Heart right ventricle (tissue), 16 donors: Measurements from ENCODE around the gene DCUN1D1. TPM values are rescaled to one million over a fixed set of nuclear protein-coding genes. Genes with fewer than 3 reads are reported as not detected.
A peak's percentile ranks its signal among the peaks of the same experiment; 100 is the strongest.

Source experiments
- ATAC-seq, 8 donors: fragments of 200-7000 bp; cut with Tn5 transposase; one replicate each; pipeline ENCODE4 v1.9.1; 2020; ENCODE audit warnings: mild to moderate bottlenecking in 8 of 8, moderate library complexity in 8 of 8, moderate number of reproducible peaks in 1 of 8
- DNase-seq, 2 donors: peaks; one replicate each; pipeline ENCODE4 v3.0.0-alpha.2; 2020
- H3K27ac ChIP-seq, 10 donors: fragments of 200-600 bp; sonication (generic) in 2 of 10; one replicate each; pipeline versions ENCODE4 v1.5.0 to v1.8.0; 2020 to 2022; ENCODE audit warnings: mild to moderate bottlenecking in 3 of 10
- H3K27me3 ChIP-seq, 7 donors: fragments of 200-600 bp; one replicate each; pipeline ENCODE4 v1.8.0; 2021 to 2022; ENCODE audit warnings: mild to moderate bottlenecking in 2 of 7
- H3K36me3 ChIP-seq, 9 donors: fragments of 200-600 bp; sonication (generic) in 1 of 9; one replicate each; pipeline versions ENCODE4 v1.5.0 to v1.8.0; 2020 to 2022; ENCODE audit warnings: mild to moderate bottlenecking in 2 of 9
- H3K4me1 ChIP-seq, 9 donors: fragments of 200-600 bp; sonication (generic) in 1 of 9; one replicate each; pipeline versions ENCODE4 v1.5.0 to v1.8.0; 2020 to 2022; ENCODE audit warnings: mild to moderate bottlenecking in 4 of 9
- H3K4me3 ChIP-seq, 10 donors: fragments of 200-600 bp; sonication (generic) in 2 of 10; one replicate each; pipeline versions ENCODE4 v1.5.0 to v1.8.0; 2020 to 2022; ENCODE audit warnings: mild to moderate bottlenecking in 7 of 10, moderate library complexity in 2 of 10
- H3K9me3 ChIP-seq, 11 donors: fragments of 200-600 bp in 10 of 11; sonication (generic) in 2 of 11; one replicate each; pipeline versions ENCODE4 v1.5.0 to v1.8.0; 2013 to 2022; ENCODE audit warnings: mild to moderate bottlenecking in 2 of 11, control low read depth in 1 of 11, moderate library complexity in 1 of 11
- CTCF ChIP-seq, 9 donors: fragments of 200-600 bp; sonication (generic) in 2 of 9; IDR thresholded peaks; one replicate each; pipeline versions ENCODE4 v1.5.0 to v1.8.0; 2021 to 2022; ENCODE audit warnings: antibody characterized with exemption in 9 of 9, mild to moderate bottlenecking in 5 of 9, moderate library complexity in 1 of 9
- WGBS, 2 donors: extraction: QIAGEN DNeasy Blood & Tissue Kit; methylation state at CpG; one replicate each; pipeline ENCODE4 v1.1.7; 2013; ENCODE audit warnings: inconsistent platforms in 1 of 2; 5-methylcytosine and 5-hydroxymethylcytosine counted together
- intact Hi-C, 10 donors: fragments of 100-400 bp; cut with DNase I; formaldehyde crosslinking; loops; one replicate each; pipeline versions ENCODE4 v1.11.1 to v1.14.2; 2022
- polyA plus RNA-seq, 2 donors: library from polyadenylated mRNA; stranded (reverse); fragments of 200-250 nt; gene quantifications; one replicate each; pipeline ENCODE4 v1.2.3, GENCODE V29; 2013
- total RNA-seq, 10 donors: library from RNA; stranded (reverse); fragmentation: NEBNext Ultra II Directional in 3 of 10; extraction: Animal tissue kit (Norgen Biotek cat#: 25700) in 3 of 10; gene quantifications; one replicate each; pipeline versions ENCODE4 v1.2.1 to v1.2.4, GENCODE V29; 2021 to 2023
- donor health status: Arrhythmogenic right ventricular cardiomyopathy.
- donor health status: ischemic (EF 13 %, LVEDD 7.1; RV severe dilation, severe dysfunction).
- donor health status: healthy with polysubstance abuse.
- donor health status: DM: no; HTN: yes; CAD: no.
- donor health status: DM: no; HTN: no; CAD: no.
- donor health status: ischemic (EF 25% LVEDD 6.9; RV normal size, moderate dysfunction).
- donor health status: ischemic (EF 25% LVEDD 5.7; RV mildly dilated, moderate dysfunction).
- donor health status: healthy.
- donor health status: DM: yes; HTN: yes; CAD: no.
- donor health status: Ischemic cardiomyopathy.
- donor health status: ischemic (EF 35%, LVEDD 5.7; RV mildly dilated, moderate dysfunction).
- donor health status: nonischemic (EF 11% LVEDD 7.7; RV severe dilation, severe dysfunction).
- donor health status: DM: yes; HTN: yes; CAD: no.
- donor health status: PGD.
- donor health status: ischemic (EF 29% LVEDD 5.4; RV normal size, mild dysfunction).
- donor health status: nonischemic (EF 23%, LVEDD 6.1; RV moderate dilation, normal function).

DCUN1D1 gene
- total and polyA plus RNA-seq, 12 donors: 7.9 to 45.2 (median 35.5) TPM

- H3K9me3 ChIP-seq: no peaks in the 10 kb centered on the region
- peak in 1 of 2 donors; percentile 21 for DNase-seq
- peak; percentile 13 to 40 (median 26) for ATAC-seq
- no peaks in the 10 kb centered on the region for H3K36me3 ChIP-seq
- no peaks in the 10 kb centered on the region for H3K27me3 ChIP-seq
- H3K4me3 ChIP-seq: peak overlapping the region; percentile 76 to 98 (median 95)
- H3K27ac ChIP-seq: peak overlapping the region; percentile 74 to 95 (median 90)
- no peak for TF ChIP-seq CTCF (IDR thresholded peaks at IDR 0.05)
- intact Hi-C loops: loop anchor here in 1 of 10 donors (5.0 kb wide), 1 partner anchor 187 kb away; the partner anchor contains the start of gene ATP11B
- WGBS, 2 donors: 0 to 1% methylated on average over 23 to 29 of the region's 29 CpGs
- peaks cover 0 to 26% (median 24%) of the 10 kb centered on the region in 9 donors for H3K4me1 ChIP-seq
These were observed 605 bp downstream of the DCUN1D1 start for GRCh38 chr3:182979674-182980191.

DNA sequence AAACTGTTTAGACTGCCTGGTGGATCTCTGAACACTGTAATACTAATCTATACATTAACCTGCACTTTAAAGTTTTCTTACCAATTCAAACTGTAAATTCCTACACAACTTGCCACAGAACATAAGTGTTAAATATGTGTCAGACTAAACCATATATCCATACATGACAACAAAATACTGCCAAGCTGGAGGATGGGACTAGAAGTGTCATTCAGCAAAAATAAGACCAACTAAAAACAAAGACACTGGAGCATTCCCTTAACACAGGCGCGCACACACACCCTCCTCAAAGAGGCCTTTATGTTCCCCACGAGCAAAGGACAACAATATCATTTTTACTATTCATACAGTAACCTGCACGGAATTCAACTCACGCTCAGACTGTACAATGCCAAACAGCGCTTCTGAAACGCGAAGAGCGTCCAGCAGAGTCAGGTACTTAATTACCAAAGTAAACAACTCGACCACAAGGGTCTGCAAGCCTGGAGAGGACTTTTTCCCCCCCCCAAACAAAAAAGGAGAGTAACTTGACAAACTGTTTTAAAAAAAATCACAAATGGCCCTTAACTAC lies 1.1 kb downstream of the DCUN1D1 start:
- peak overlapping the region in 7 of 10 donors; percentile 82 to 95 (median 91) for H3K27ac ChIP-seq
- no peaks in the 10 kb centered on the region for H3K27me3 ChIP-seq
- peak overlapping the region; percentile 76 to 98 (median 95) for H3K4me3 ChIP-seq
- ATAC-seq (peak in 1 of 8 donors; percentile 23), DNase-seq (no peak)
- peaks cover 0 to 28% (median 24%) of the 10 kb centered on the region in 9 donors for H3K4me1 ChIP-seq
- TF ChIP-seq CTCF (IDR thresholded peaks at IDR 0.05): no peak
- 1 to 3% methylated on average over 10 of the region's 10 CpGs for WGBS, 2 donors
- no peaks in the 10 kb centered on the region for H3K36me3 ChIP-seq
- no peaks in the 10 kb centered on the region for H3K9me3 ChIP-seq
- intact Hi-C loops: loop anchor here in 1 of 10 donors (5.0 kb wide), 1 partner anchor 187 kb away; the partner anchor contains the start of gene ATP11B

GRCh38 chr3:182978387-182978786 lies 2.0 kb downstream of the DCUN1D1 start:
- WGBS, 2 donors: 70 to 72% methylated on average over 5 of the region's 5 CpGs
- H3K4me3 ChIP-seq: peak overlapping the region in 1 of 10 donors; percentile 1

GRCh38 chr3:182973047-182973446 lies 7.3 kb downstream of the DCUN1D1 start:
- Histone ChIP-seq H3K4me1 (peaks cover 0 to 27% (median 18%) of the 10 kb centered on the region in 9 donors), H3K4me3 (no peak overlapping the region), H3K36me3 (peaks cover 0 to 4% (median 0%) of the 10 kb centered on the region in 9 donors), H3K27ac (no peak overlapping the region), H3K9me3 (no peaks in the 10 kb centered on the region), H3K27me3 (no peaks in the 10 kb centered on the region)
- DNase-seq (no peak), ATAC-seq (no peak)
- WGBS, 2 donors: 96 to 97% methylated on average over 5 of the region's 5 CpGs
- no peak for TF ChIP-seq CTCF (IDR thresholded peaks at IDR 0.05)
- intact Hi-C loops: no loop called here

More at GRCh38 chr3:182978387-182978786, 2.0 kb downstream of the DCUN1D1 start:
- H3K4me1 ChIP-seq: peaks cover 0 to 28% (median 24%) of the 10 kb centered on the region in 9 donors
- intact Hi-C loops: loop anchor here in 1 of 10 donors (5.0 kb wide), 1 partner anchor 186 kb away; the partner anchor contains the start of gene ATP11B
- no peak for TF ChIP-seq CTCF (IDR thresholded peaks at IDR 0.05)
- H3K27me3 ChIP-seq: no peaks in the 10 kb centered on the region
- no peak overlapping the region for H3K27ac ChIP-seq
- H3K36me3 ChIP-seq: peaks cover 0 to 1% (median 0%) of the 10 kb centered on the region in 9 donors
- DNase-seq: no peak
- no peaks in the 10 kb centered on the region for H3K9me3 ChIP-seq
- ATAC-seq: no peak
